Body of pancreas (tissue), 4 donors: Measurements from ENCODE around the gene EML5. TPM values are rescaled to one million over a fixed set of nuclear protein-coding genes. Genes with fewer than 3 reads are reported as not detected.

Experiments
- ATAC-seq: fragments of 150-250 bp; one replicate; pipeline ENCODE4 v1.9.1; 2016
- DNase-seq, 4 donors: peaks; one replicate each; pipeline ENCODE4 v3.0.0-alpha.2; 2019
- H3K27ac ChIP-seq, 4 donors: fragments of 200-600 bp; sonication (generic); 1 replicate in 3 of 4; 2 replicates in 1 of 4; pipeline versions ENCODE4 v1.5.1 to v1.6.1; 2016 to 2019; ENCODE audit warnings: mild to moderate bottlenecking in 1 of 4, mixed read lengths in 1 of 4, moderate library complexity in 1 of 4
- H3K27me3 ChIP-seq, 2 donors: fragments of 200-600 bp; sonication (generic); one replicate each; pipeline ENCODE4 v1.6.0; 2016; ENCODE audit warnings: mild to moderate bottlenecking in 1 of 2
- H3K36me3 ChIP-seq, 2 donors: fragments of 200-600 bp; sonication (generic); replicated peaks in 1 of 2; 2 replicates each; pipeline ENCODE4 v1.5.1; 2016; ENCODE audit warnings: low read depth in 2 of 2; ENCODE audit not compliant: insufficient read depth in 1 of 2
- H3K4me1 ChIP-seq: fragments of 200-600 bp; sonication (generic); one replicate; pipeline ENCODE4 v1.6.0; 2016
- H3K4me3 ChIP-seq, 2 donors: fragments of 200-600 bp; sonication (generic); 1 replicate in 1 of 2; 2 replicates in 1 of 2; pipeline ENCODE4 v1.5.1; 2016 to 2019
- H3K9me3 ChIP-seq, 3 donors: fragments of 200-600 bp; sonication (generic); 1 replicate in 2 of 3; 2 replicates in 1 of 3; pipeline ENCODE4 v1.5.1; 2016
- POLR2A ChIP-seq, 3 donors: fragments of 450-650 bp; IDR thresholded peaks; one replicate each; pipeline ENCODE4 v1.6.1; 2016; ENCODE audit warnings: antibody characterized with exemption in 3 of 3, mild to moderate bottlenecking in 2 of 3
- WGBS, 2 donors: methylation state at CpG; one replicate each; pipeline ENCODE4 v1.1.5; 2017; 5-methylcytosine and 5-hydroxymethylcytosine counted together
- intact Hi-C: fragments of 100-400 bp; cut with DNase I; formaldehyde crosslinking; loops from one replicate; pipeline ENCODE4 v1.15.1; 2023
- total RNA-seq, 2 donors: library from RNA; depleted of rRNA; stranded (reverse); fragments of >200 nt; gene quantifications; one replicate each; pipeline ENCODE4 v1.1.0, GENCODE V29; 2016
- TF ChIP-seq, protein P1 (sequence below), 7 experiments: fragments of 450-650 bp in 4 of 7; fragments of 200-600 bp in 3 of 7; sonication (generic) in 3 of 7; IDR thresholded peaks; one replicate each; pipeline ENCODE4 v1.5.1; 2016 to 2019; ENCODE audit warnings: antibody characterized with exemption in 7 of 7

Gene EML5
- total RNA-seq, 2 donors from 2014 or later, result 2.9 to 3.3 TPM

DNA sequence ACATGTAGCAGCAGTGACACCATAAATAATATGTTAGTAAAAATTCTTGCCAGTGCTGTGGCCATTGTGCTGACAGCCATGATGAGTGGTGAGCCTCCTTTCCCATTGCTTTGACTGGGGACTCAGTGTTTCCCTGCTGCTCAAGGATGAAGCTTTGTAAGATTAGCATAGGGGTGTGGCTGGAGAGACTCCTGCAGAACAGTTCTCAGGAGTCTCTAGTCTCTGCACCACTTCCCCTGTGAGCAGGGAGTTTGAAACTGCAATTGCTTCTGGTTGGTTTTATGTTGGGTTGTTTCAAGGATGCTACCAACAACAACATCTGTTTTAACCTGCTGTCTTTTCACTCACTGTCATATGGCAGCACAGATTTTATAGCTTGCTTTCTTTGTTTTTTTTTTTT lies 188.5 kb downstream of the EML5 start:
- H3K4me1 ChIP-seq, result no peaks in the 10 kb centered on the region

DNA sequence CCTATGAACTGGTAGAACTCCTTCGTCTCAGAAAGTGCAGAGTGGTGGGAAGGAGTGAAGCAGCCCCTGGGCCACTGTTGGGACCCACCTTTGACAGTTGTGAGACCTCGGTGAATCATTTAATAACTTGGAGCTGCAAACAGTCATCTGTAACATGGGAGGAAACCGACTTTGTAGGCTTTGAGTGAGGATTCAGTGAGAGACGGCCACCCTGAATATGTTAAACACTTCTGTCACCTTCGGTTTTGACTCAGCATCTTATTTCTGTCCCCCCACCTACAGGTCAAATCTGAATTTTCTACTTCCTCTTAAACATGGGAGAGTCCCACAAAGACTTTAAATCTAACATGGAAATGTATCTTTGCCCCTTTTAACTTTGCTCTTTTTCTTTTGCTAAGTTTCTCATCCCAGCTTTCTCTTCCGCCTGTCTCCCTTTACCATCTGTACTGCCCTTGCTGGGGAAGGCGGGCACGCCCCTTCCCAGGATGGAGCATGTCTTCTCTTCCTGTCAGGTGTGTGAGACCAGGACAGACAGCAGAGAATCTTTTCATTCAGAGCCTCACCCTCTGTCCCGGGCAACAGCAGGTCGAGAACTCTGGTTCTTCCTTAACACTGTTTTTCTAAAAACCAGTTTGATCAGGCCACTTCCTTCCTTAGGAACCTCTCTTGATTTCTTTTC lies 192.9 kb downstream of the EML5 start:
- no peaks in the 10 kb centered on the region for H3K27me3 ChIP-seq
- WGBS, 2 donors, result 82 to 90% methylated on average over 10 of the region's 10 CpGs
- intact Hi-C loops, result no loop called here
- peaks cover 0 to 18% of the 10 kb centered on the region in 2 donors for H3K36me3 ChIP-seq
- DNase-seq (no peak), ATAC-seq (no peak)
- no peaks in the 10 kb centered on the region for H3K9me3 ChIP-seq
- no peaks in the 10 kb centered on the region for H3K4me1 ChIP-seq
- H3K4me3 ChIP-seq, result no peak overlapping the region
- no peak overlapping the region for H3K27ac ChIP-seq
- TF ChIP-seq, protein P1, sequence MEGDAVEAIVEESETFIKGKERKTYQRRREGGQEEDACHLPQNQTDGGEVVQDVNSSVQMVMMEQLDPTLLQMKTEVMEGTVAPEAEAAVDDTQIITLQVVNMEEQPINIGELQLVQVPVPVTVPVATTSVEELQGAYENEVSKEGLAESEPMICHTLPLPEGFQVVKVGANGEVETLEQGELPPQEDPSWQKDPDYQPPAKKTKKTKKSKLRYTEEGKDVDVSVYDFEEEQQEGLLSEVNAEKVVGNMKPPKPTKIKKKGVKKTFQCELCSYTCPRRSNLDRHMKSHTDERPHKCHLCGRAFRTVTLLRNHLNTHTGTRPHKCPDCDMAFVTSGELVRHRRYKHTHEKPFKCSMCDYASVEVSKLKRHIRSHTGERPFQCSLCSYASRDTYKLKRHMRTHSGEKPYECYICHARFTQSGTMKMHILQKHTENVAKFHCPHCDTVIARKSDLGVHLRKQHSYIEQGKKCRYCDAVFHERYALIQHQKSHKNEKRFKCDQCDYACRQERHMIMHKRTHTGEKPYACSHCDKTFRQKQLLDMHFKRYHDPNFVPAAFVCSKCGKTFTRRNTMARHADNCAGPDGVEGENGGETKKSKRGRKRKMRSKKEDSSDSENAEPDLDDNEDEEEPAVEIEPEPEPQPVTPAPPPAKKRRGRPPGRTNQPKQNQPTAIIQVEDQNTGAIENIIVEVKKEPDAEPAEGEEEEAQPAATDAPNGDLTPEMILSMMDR (IDR thresholded peaks at IDR 0.05), result no peak
- TF ChIP-seq POLR2A (IDR thresholded peaks at IDR 0.05), result no peak

More for the DNA sequence above, 188.5 kb downstream of the EML5 start:
- DNase-seq (no peak), ATAC-seq (no peak)
- Histone ChIP-seq H3K9me3 (no peaks in the 10 kb centered on the region), H3K36me3 (peaks cover 7 to 34% of the 10 kb centered on the region in 2 donors), H3K27ac (no peak overlapping the region), H3K27me3 (no peaks in the 10 kb centered on the region), H3K4me3 (no peak overlapping the region)
- intact Hi-C loops, result no loop called here
- TF ChIP-seq, protein P1 (IDR thresholded peaks at IDR 0.05), result no peak
- TF ChIP-seq POLR2A (IDR thresholded peaks at IDR 0.05), result no peak

DNA sequence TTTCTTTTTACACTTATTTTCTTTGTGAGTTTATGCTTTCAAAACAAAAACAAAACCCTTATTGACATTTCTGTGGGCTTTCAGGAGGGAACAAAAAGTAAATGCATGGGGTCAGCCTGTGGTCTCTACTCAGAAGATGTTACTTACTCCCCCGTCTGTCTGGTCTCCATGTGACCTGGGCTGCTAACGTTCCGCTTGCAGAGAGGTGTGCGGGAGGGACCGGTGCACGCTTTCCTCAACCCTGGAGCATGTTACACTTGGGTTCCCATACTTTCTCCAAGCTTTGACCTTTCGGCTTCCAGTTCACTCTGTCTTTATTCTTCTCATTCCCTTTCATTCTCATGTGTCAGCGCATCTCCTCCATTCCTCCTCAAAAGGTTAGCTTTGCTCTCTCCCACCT lies 193.4 kb downstream of the EML5 start:
- no peak overlapping the region for H3K27ac ChIP-seq
- no peak overlapping the region for H3K4me3 ChIP-seq
- intact Hi-C loops, result no loop called here
- no peak for ATAC-seq
- H3K27me3 ChIP-seq, result no peaks in the 10 kb centered on the region
- 93 to 98% methylated on average over 8 of the region's 8 CpGs for WGBS, 2 donors
- H3K9me3 ChIP-seq, result no peaks in the 10 kb centered on the region
- H3K36me3 ChIP-seq, result peaks cover 0 to 13% of the 10 kb centered on the region in 2 donors
- DNase-seq, result no peak
- no peaks in the 10 kb centered on the region for H3K4me1 ChIP-seq
- TF ChIP-seq, protein P1 (IDR thresholded peaks at IDR 0.05), result no peak
- TF ChIP-seq POLR2A (IDR thresholded peaks at IDR 0.05), result no peak

DNA sequence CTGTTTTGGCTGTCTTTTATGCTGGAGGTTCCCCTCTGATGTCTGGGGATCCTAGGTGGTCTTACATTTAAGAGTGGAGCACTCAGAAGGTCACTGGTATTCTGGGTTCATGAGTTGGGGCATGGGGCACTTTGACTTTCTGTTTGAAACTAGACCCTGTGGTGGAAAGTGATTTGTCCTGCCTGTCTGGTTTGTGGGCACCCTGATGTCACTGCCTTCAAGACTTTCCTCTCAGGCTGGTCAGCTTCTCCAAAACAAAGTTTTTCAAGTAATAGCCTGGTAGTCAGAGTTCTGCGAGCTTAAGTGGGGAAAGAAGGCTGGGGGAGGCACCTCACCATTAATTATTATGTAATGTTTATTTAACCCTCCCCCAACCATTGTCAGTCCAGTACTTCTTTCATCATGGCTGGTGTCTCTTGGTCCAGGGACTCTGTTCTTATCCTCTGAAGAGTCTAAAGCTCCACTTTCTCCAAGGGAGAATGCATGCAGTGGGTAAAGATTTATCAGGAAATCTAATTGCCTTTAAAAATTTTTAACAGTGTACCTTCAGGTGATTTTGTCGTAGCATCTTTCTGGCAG lies 194.6 kb downstream of the EML5 start:
- Histone ChIP-seq H3K27me3 (no peaks in the 10 kb centered on the region), H3K4me1 (no peaks in the 10 kb centered on the region), H3K36me3 (peaks cover 0 to 6% of the 10 kb centered on the region in 2 donors), H3K4me3 (no peak overlapping the region), H3K9me3 (no peaks in the 10 kb centered on the region), H3K27ac (no peak overlapping the region)
- no peak for TF ChIP-seq POLR2A (IDR thresholded peaks at IDR 0.05)
- TF ChIP-seq, protein P1 (IDR thresholded peaks at IDR 0.05), result no peak
- DNase-seq, result no peak
- intact Hi-C loops, result no loop called here
- WGBS, 2 donors, result 75 to 79% methylated on average over 2 of the region's 2 CpGs
- no peak for ATAC-seq

DNA sequence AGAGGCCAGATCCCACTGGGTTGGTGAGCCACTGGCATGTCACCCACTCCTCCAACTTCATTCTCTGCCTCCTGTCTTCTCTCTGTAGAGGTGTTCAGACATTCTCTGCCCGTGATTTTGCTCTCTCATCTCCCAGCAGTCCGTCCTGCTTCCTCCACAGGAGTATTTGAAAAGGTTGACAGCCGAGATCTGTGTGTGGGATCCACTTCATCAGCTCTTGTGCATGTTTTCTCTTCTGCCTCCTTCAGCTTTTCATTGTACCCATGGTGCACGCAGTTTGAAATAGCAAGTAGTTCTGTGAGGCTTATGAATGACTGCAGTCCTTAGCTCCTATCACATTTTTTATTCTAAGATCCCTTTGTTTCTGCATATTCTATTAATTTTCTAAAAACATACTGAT lies 195.2 kb downstream of the EML5 start:
- Histone ChIP-seq H3K4me1 (peaks cover 1% of the 10 kb centered on the region), H3K27ac (no peak overlapping the region), H3K36me3 (peaks cover 0 to 5% of the 10 kb centered on the region in 2 donors), H3K4me3 (no peak overlapping the region), H3K27me3 (no peaks in the 10 kb centered on the region), H3K9me3 (no peaks in the 10 kb centered on the region)
- ATAC-seq (no peak), DNase-seq (no peak)
- 96 to 98% methylated on average over 4 of the region's 4 CpGs for WGBS, 2 donors
- TF ChIP-seq POLR2A (IDR thresholded peaks at IDR 0.05), result no peak
- TF ChIP-seq, protein P1 (IDR thresholded peaks at IDR 0.05), result no peak
- intact Hi-C loops, result no loop called here
